ENCODE data around the gene MT1HL1.

DNA sequence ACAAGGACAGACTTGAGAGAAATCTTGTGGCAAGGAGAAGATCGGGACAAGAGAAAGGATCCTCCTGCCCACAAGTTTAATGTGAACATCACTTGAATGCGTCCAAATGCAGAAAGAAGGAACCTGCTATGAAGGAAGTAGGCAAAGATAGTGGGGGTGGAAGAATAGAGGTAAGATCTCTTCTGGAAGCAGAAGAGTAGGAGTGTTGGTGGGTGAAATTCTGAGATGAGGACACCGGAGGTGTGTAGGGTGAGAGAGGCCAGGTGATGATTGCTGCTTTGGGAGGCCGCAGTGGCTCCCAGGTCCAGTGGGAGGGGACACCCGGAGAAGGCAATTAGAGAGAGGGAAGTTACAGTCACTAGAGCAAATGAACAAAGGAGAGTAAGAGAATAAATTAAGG lies 44.6 kb upstream of the MT1HL1 start:
- TF ChIP-seq, protein P1, sequence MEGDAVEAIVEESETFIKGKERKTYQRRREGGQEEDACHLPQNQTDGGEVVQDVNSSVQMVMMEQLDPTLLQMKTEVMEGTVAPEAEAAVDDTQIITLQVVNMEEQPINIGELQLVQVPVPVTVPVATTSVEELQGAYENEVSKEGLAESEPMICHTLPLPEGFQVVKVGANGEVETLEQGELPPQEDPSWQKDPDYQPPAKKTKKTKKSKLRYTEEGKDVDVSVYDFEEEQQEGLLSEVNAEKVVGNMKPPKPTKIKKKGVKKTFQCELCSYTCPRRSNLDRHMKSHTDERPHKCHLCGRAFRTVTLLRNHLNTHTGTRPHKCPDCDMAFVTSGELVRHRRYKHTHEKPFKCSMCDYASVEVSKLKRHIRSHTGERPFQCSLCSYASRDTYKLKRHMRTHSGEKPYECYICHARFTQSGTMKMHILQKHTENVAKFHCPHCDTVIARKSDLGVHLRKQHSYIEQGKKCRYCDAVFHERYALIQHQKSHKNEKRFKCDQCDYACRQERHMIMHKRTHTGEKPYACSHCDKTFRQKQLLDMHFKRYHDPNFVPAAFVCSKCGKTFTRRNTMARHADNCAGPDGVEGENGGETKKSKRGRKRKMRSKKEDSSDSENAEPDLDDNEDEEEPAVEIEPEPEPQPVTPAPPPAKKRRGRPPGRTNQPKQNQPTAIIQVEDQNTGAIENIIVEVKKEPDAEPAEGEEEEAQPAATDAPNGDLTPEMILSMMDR (IDR thresholded peaks at IDR 0.05): no peak
- TF ChIP-seq EZH2 (IDR thresholded peaks at IDR 0.05; ENCODE audit: borderline replicate concordance, insufficient read depth, low read depth, low read length, poor library complexity, severe bottlenecking): no peak

Data from B cell (primary cell).